Heart left ventricle (tissue), 16 donors: Measurements from ENCODE around the gene STX8. TPM values are rescaled to one million over a fixed set of nuclear protein-coding genes. Genes with fewer than 3 reads are reported as not detected.
A peak's percentile ranks its signal among the peaks of the same experiment; 100 is the strongest.

ENCODE experiments used
- ATAC-seq, 4 donors: fragments of 200-7000 bp; cut with Tn5 transposase; one replicate each; pipeline ENCODE4 v1.9.1; 2020 to 2022; ENCODE audit warnings: moderate library complexity in 4 of 4, mild to moderate bottlenecking in 3 of 4, moderate number of reproducible peaks in 1 of 4
- DNase-seq, 5 donors: peaks; one replicate each; pipeline ENCODE4 v3.0.0-alpha.2; 2020
- H3K27ac ChIP-seq, 12 donors: fragments of 200-600 bp; sonication (generic) in 4 of 12; one replicate each; pipeline versions ENCODE4 v1.5.0 to v1.8.0; 2016 to 2022; ENCODE audit warnings: mild to moderate bottlenecking in 2 of 12
- H3K27me3 ChIP-seq, 9 donors: fragments of 200-600 bp; sonication (generic) in 2 of 9; one replicate each; pipeline versions ENCODE4 v1.5.1 to v1.8.0; 2016 to 2022; ENCODE audit warnings: mild to moderate bottlenecking in 3 of 9
- H3K36me3 ChIP-seq, 9 donors: fragments of 200-600 bp; sonication (generic) in 2 of 9; one replicate each; pipeline versions ENCODE4 v1.5.0 to v1.8.0; 2018 to 2022; ENCODE audit warnings: mild to moderate bottlenecking in 2 of 9
- H3K4me1 ChIP-seq, 12 donors: fragments of 200-600 bp; sonication (generic) in 4 of 12; one replicate each; pipeline versions ENCODE4 v1.5.0 to v1.8.0; 2016 to 2022; ENCODE audit warnings: mild to moderate bottlenecking in 3 of 12
- H3K4me3 ChIP-seq, 12 donors: fragments of 200-600 bp; sonication (generic) in 4 of 12; one replicate each; pipeline versions ENCODE4 v1.5.0 to v1.8.0; 2017 to 2022; ENCODE audit warnings: mild to moderate bottlenecking in 9 of 12, moderate library complexity in 4 of 12
- H3K9me3 ChIP-seq, 12 donors: fragments of 200-600 bp; sonication (generic) in 4 of 12; one replicate each; pipeline versions ENCODE4 v1.5.0 to v1.8.0; 2016 to 2022; ENCODE audit warnings: mild to moderate bottlenecking in 1 of 12
- CTCF ChIP-seq, 12 donors: fragments of 200-600 bp; sonication (generic) in 4 of 12; IDR thresholded peaks; one replicate each; pipeline versions ENCODE4 v1.5.0 to v1.8.0; 2018 to 2022; ENCODE audit warnings: antibody characterized with exemption in 12 of 12, mild to moderate bottlenecking in 5 of 12
- POLR2A ChIP-seq, 2 donors: fragments of 450-650 bp; IDR thresholded peaks; one replicate each; pipeline ENCODE4 v1.6.1; 2017; ENCODE audit warnings: antibody characterized with exemption in 2 of 2, mild to moderate bottlenecking in 2 of 2, moderate library complexity in 2 of 2
- WGBS, 4 donors: extraction: QIAGEN DNeasy Blood & Tissue Kit in 2 of 4; methylation state at CpG; one replicate each; pipeline versions ENCODE4 v1.1.5 to v1.1.7; 2013 to 2018; 5-methylcytosine and 5-hydroxymethylcytosine counted together
- intact Hi-C, 10 donors: fragments of 100-400 bp; cut with DNase I; formaldehyde crosslinking; loops; one replicate each; pipeline versions ENCODE4 v1.11.1 to v1.14.2; 2022
- polyA plus RNA-seq, 2 donors: library from polyadenylated mRNA; stranded (reverse); fragments of 200-250 nt; gene quantifications; one replicate each; pipeline ENCODE4 v1.2.3, GENCODE V29; 2013
- total RNA-seq, 9 donors: library from RNA; depleted of rRNA in 2 of 9; stranded (reverse); fragments of >200 nt in 2 of 9; fragmentation: NEBNext Ultra II Directional in 3 of 9; extraction: Animal tissue kit (Norgen Biotek cat#: 25700) in 3 of 9; gene quantifications; one replicate each; pipeline versions ENCODE4 v1.1.0 to v1.2.4, GENCODE V29; 2016 to 2023
- donor health status: ischemic (EF 13 %, LVEDD 7.1; RV severe dilation, severe dysfunction).
- donor health status: healthy with polysubstance abuse.
- donor health status: DM: no; HTN: yes; CAD: no.
- donor health status: DM: no; HTN: no; CAD: no.
- donor health status: ischemic (EF 25% LVEDD 6.9; RV normal size, moderate dysfunction).
- donor health status: ischemic (EF 25% LVEDD 5.7; RV mildly dilated, moderate dysfunction).
- donor health status: healthy.
- donor health status: DM: yes; HTN: yes; CAD: no.
- donor health status: ischemic (EF 35%, LVEDD 5.7; RV mildly dilated, moderate dysfunction).
- donor health status: nonischemic (EF 11% LVEDD 7.7; RV severe dilation, severe dysfunction).
- donor health status: DM: yes; HTN: yes; CAD: no.
- donor health status: PGD.
- donor health status: ischemic (EF 29% LVEDD 5.4; RV normal size, mild dysfunction).
- donor health status: nonischemic (EF 23%, LVEDD 6.1; RV moderate dilation, normal function).

Gene STX8
- total and polyA plus RNA-seq, 11 donors = 43.2 to 86.0 (median 62.3) TPM

GRCh38 chr17:9279893-9280292 lies 295.7 kb downstream of the STX8 start:
- no peaks in the 10 kb centered on the region for H3K36me3 ChIP-seq
- no peak overlapping the region for H3K27ac ChIP-seq
- no peak overlapping the region for H3K4me3 ChIP-seq
- WGBS, 4 donors = 92 to 98% (median 97%) methylated on average over 8 of the region's 8 CpGs
- no peaks in the 10 kb centered on the region for H3K27me3 ChIP-seq
- TF ChIP-seq POLR2A (IDR thresholded peaks at IDR 0.05) (no peak), CTCF (IDR thresholded peaks at IDR 0.05) (no peak)
- no peaks in the 10 kb centered on the region for H3K9me3 ChIP-seq
- peaks cover 0 to 8% (median 0%) of the 10 kb centered on the region in 12 donors for H3K4me1 ChIP-seq
- no peak for ATAC-seq
- intact Hi-C loops = loop anchor here in 1 of 10 donors (5.0 kb wide), 1 partner anchor 103 kb away; no protein-coding TSS in a partner anchor
- DNase-seq = no peak

- 96 to 99% (median 97%) methylated on average over 9 of the region's 9 CpGs for WGBS, 4 donors
- ATAC-seq (no peak), DNase-seq (no peak)
- Histone ChIP-seq H3K36me3 (no peaks in the 10 kb centered on the region), H3K9me3 (no peaks in the 10 kb centered on the region), H3K4me3 (no peak overlapping the region), H3K27ac (no peak overlapping the region), H3K4me1 (peaks cover 0 to 14% (median 0%) of the 10 kb centered on the region in 12 donors), H3K27me3 (no peaks in the 10 kb centered on the region)
- intact Hi-C loops = no loop called here
- TF ChIP-seq CTCF (IDR thresholded peaks at IDR 0.05) (no peak), POLR2A (IDR thresholded peaks at IDR 0.05) (no peak)
Observed at GRCh38 chr17:9274973-9275372, 300.6 kb downstream of the STX8 start.

GRCh38 chr17:9273428-9274391 lies 301.9 kb downstream of the STX8 start:
- peak overlapping the region in 1 of 12 donors; percentile 10 for H3K4me3 ChIP-seq
- 77 to 82% (median 80%) methylated on average over 21 of the region's 21 CpGs for WGBS, 4 donors
- H3K9me3 ChIP-seq = no peaks in the 10 kb centered on the region
- TF ChIP-seq POLR2A (IDR thresholded peaks at IDR 0.05) (no peak), CTCF (IDR thresholded peaks at IDR 0.05) (no peak)
- intact Hi-C loops = no loop called here
- no peaks in the 10 kb centered on the region for H3K36me3 ChIP-seq
- peak in 3 of 5 donors; percentile 37 to 43 (median 41) for DNase-seq
- peaks cover 0 to 14% (median 0%) of the 10 kb centered on the region in 12 donors for H3K4me1 ChIP-seq
- ATAC-seq = peak in 3 of 4 donors; percentile 52 to 66 (median 63)
- H3K27ac ChIP-seq = peak overlapping the region in 2 of 12 donors; percentile 15 to 26
- H3K27me3 ChIP-seq = no peaks in the 10 kb centered on the region

- no peaks in the 10 kb centered on the region for H3K36me3 ChIP-seq
- H3K27ac ChIP-seq = no peak overlapping the region
- WGBS, 4 donors = 83 to 89% (median 86%) methylated on average over 22 of the region's 22 CpGs
- DNase-seq (no peak), ATAC-seq (no peak)
- peak overlapping the region in 1 of 12 donors; percentile 10 for H3K4me3 ChIP-seq
- no peaks in the 10 kb centered on the region for H3K9me3 ChIP-seq
- peaks cover 0 to 14% (median 0%) of the 10 kb centered on the region in 12 donors for H3K4me1 ChIP-seq
- intact Hi-C loops = no loop called here
- TF ChIP-seq CTCF (IDR thresholded peaks at IDR 0.05) (no peak), POLR2A (IDR thresholded peaks at IDR 0.05) (no peak)
- H3K27me3 ChIP-seq = no peaks in the 10 kb centered on the region
Observed at GRCh38 chr17:9272501-9273200, 303.0 kb downstream of the STX8 start.
